CD14-positive monocyte (primary cell): ENCODE results near the gene SHPK. TPM values are rescaled to one million over a fixed set of nuclear protein-coding genes. Genes with fewer than 3 reads are reported as not detected.

Experiments
- DNase-seq, 3 donors: peaks; one replicate each; pipeline ENCODE4 v3.0.0-alpha.2; 2011 to 2022
- H2AFZ ChIP-seq: 2 replicates; pipeline ENCODE4 v1.6.0; 2012; ENCODE audit warnings: mild to moderate bottlenecking, low read depth, low read length, inconsistent platforms; ENCODE audit not compliant: insufficient read depth, poor library complexity, severe bottlenecking
- H3K27ac ChIP-seq, 2 donors: 1 replicate in 1 of 2; 2 replicates in 1 of 2; pipeline ENCODE4 v1.5.1; 2012 to 2013; ENCODE audit warnings: low read length in 2 of 2, control low read depth in 1 of 2, inconsistent platforms in 1 of 2, low read depth in 1 of 2, mild to moderate bottlenecking in 1 of 2
- H3K27me3 ChIP-seq, 2 donors: one replicate each; pipeline versions ENCODE4 v1.6.0 to v1.6.1; 2011 to 2013; ENCODE audit warnings: low read length in 2 of 2; ENCODE audit not compliant: control insufficient read depth in 2 of 2, insufficient read depth in 2 of 2
- H3K36me3 ChIP-seq, 2 donors: replicated peaks in 1 of 2; 1 replicate in 1 of 2; 2 replicates in 1 of 2; pipeline versions ENCODE4 v1.5.1 to v1.6.1; 2012 to 2013; ENCODE audit warnings: low read length in 2 of 2, control low read depth in 1 of 2, inconsistent platforms in 1 of 2, mild to moderate bottlenecking in 1 of 2; ENCODE audit not compliant: insufficient read depth in 2 of 2, control insufficient read depth in 1 of 2
- H3K4me1 ChIP-seq, 2 donors: 1 replicate in 1 of 2; 2 replicates in 1 of 2; pipeline versions ENCODE4 v1.5.1 to v1.6.1; 2012 to 2013; ENCODE audit warnings: low read length in 2 of 2, control low read depth in 1 of 2, inconsistent platforms in 1 of 2, mild to moderate bottlenecking in 1 of 2, moderate library complexity in 1 of 2; ENCODE audit not compliant: insufficient read depth in 2 of 2, control insufficient read depth in 1 of 2
- H3K4me2 ChIP-seq: replicated peaks from 2 replicates; pipeline ENCODE3; 2012; ENCODE audit warnings: low read length, moderate library complexity, mild to moderate bottlenecking; ENCODE audit not compliant: poor library complexity, severe bottlenecking; ENCODE audit errors: extremely low read depth
- H3K4me3 ChIP-seq, 3 experiments: fragments of 200-600 bp in 1 of 3; sonication (generic) in 1 of 3; replicated peaks in 1 of 3; 1 replicate in 2 of 3; 2 replicates in 1 of 3; pipeline ENCODE4 v1.5.1; 2011 to 2013; ENCODE audit warnings: low read length in 3 of 3, mild to moderate bottlenecking in 3 of 3, control low read depth in 2 of 3, low read depth in 2 of 3, inconsistent platforms in 1 of 3, moderate library complexity in 1 of 3
- H3K79me2 ChIP-seq: 2 replicates; pipeline ENCODE4 v1.6.0; 2012; ENCODE audit warnings: mild to moderate bottlenecking, control low read depth, inconsistent platforms, low read length, moderate library complexity; ENCODE audit not compliant: insufficient read depth
- H3K9ac ChIP-seq: 2 replicates; pipeline ENCODE4 v1.6.0; 2017; ENCODE audit warnings: low read length, mild to moderate bottlenecking; ENCODE audit not compliant: insufficient read depth, poor library complexity, severe bottlenecking
- H3K9me3 ChIP-seq, 2 donors: replicated peaks in 1 of 2; 1 replicate in 1 of 2; 2 replicates in 1 of 2; pipeline versions ENCODE4 v1.5.1 to v1.6.1; 2012 to 2013; ENCODE audit warnings: low read length in 2 of 2, control low read depth in 1 of 2; ENCODE audit not compliant: control insufficient read depth in 1 of 2, insufficient read depth in 1 of 2
- H4K20me1 ChIP-seq: 2 replicates; pipeline ENCODE4 v1.6.0; 2012; ENCODE audit warnings: mild to moderate bottlenecking, low read length, control low read depth, moderate library complexity; ENCODE audit not compliant: insufficient read depth
- H3K27ac Mint-ChIP-seq, 7 donors: one replicate each; pipeline ENCODE4 v1.8.0; 2020; ENCODE audit warnings: mild to moderate bottlenecking in 7 of 7, mixed read lengths in 7 of 7, moderate library complexity in 6 of 7, inconsistent platforms in 2 of 7
- H3K27me3 Mint-ChIP-seq, 3 donors: one replicate each; pipeline ENCODE4 v1.8.0; 2021 to 2022; ENCODE audit warnings: low read depth in 3 of 3, mild to moderate bottlenecking in 3 of 3, mixed read lengths in 3 of 3, moderate library complexity in 3 of 3, inconsistent platforms in 1 of 3
- H3K36me3 Mint-ChIP-seq, 2 donors: one replicate each; pipeline ENCODE4 v1.8.0; 2020; ENCODE audit warnings: mixed read lengths in 2 of 2, inconsistent platforms in 1 of 2, mild to moderate bottlenecking in 1 of 2
- H3K4me1 Mint-ChIP-seq: one replicate; pipeline ENCODE4 v1.8.0; 2020; ENCODE audit warnings: mild to moderate bottlenecking, mixed read lengths
- H3K4me3 Mint-ChIP-seq, 2 donors: one replicate each; pipeline ENCODE4 v1.8.0; 2020; ENCODE audit warnings: mild to moderate bottlenecking in 2 of 2, mixed read lengths in 2 of 2, moderate library complexity in 1 of 2
- H3K9me3 Mint-ChIP-seq, 7 donors: one replicate each; pipeline ENCODE4 v1.8.0; 2020 to 2022; ENCODE audit warnings: mixed read lengths in 7 of 7, mild to moderate bottlenecking in 6 of 7, moderate library complexity in 6 of 7, inconsistent platforms in 2 of 7
- CTCF ChIP-seq: fragments of 200-600 bp; IDR thresholded peaks from one replicate; pipeline ENCODE4 v1.8.0; 2022; ENCODE audit warnings: antibody characterized with exemption, mild to moderate bottlenecking
- WGBS: methylation state at CpG from one replicate; pipeline ENCODE4 v1.1.5; 2013; ENCODE audit warnings: missing lambda C conversion rate; ENCODE audit not compliant: insufficient coverage; 5-methylcytosine and 5-hydroxymethylcytosine counted together
- intact Hi-C, 2 donors: fragments of 100-400 bp; cut with micrococcal nuclease; formaldehyde crosslinking; loops; one replicate each; pipeline versions ENCODE4 v1.15.0 to v1.15.1; 2023
- polyA plus RNA-seq, 3 donors: library from polyadenylated mRNA; depleted of rRNA in 1 of 3; unstranded in 2 of 3; stranded (reverse) in 1 of 3; fragments of 300-500 nt in 2 of 3; fragments of >200 nt in 1 of 3; fragmentation: Illumina TruSeq in 2 of 3; gene quantifications; 1 replicate in 2 of 3; 2 replicates in 1 of 3; pipeline ENCODE4 v1.2.3, GENCODE V29; 2012 to 2021

The SHPK gene
- polyA plus RNA-seq, 3 donors, result 4.3 to 4.6 (median 4.6) TPM

DNA sequence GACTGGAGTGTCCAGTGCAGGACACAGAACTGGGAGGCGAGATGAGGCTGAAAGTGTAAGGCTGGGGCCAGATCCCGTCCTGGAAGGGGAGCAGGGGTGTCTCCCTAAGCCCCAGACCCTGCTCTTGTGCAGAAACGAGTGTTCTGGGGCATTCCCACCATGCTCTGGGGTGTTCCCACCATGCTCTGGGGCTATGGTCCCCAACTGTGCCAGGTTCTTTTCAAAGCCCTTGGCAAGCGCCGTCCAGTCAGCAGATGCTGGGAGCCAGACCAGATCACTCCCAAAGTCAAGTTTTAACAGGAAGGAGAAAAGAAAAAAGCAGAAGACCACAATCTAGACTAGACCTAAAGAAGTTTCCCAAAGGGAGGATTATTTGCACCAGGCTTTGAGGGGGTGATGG is 29.8 kb upstream of the SHPK start:
- Histone ChIP-seq H3K79me2 (peaks cover 21% of the 10 kb centered on the region), H3K27ac (no peak overlapping the region), H3K36me3 (peaks cover 14 to 28% of the 10 kb centered on the region in 2 donors), H3K4me1 (peaks cover 16 to 23% of the 10 kb centered on the region in 2 donors), H3K9ac (no peak overlapping the region), H3K9me3 (no peaks in the 10 kb centered on the region), H3K27me3 (no peaks in the 10 kb centered on the region), H3K4me2 (no peak overlapping the region), H2AFZ (no peak overlapping the region), H3K4me3 (no peak overlapping the region), H4K20me1 (peaks cover 20% of the 10 kb centered on the region)
- Mint-ChIP-seq H3K27me3 (peaks cover 0 to 4% (median 0%) of the 10 kb centered on the region in 3 donors), H3K4me1 (peaks cover 18% of the 10 kb centered on the region), H3K27ac (peak overlapping the region in 1 of 7 donors; percentile 57), H3K9me3 (no peaks in the 10 kb centered on the region), H3K4me3 (no peak overlapping the region), H3K36me3 (peaks cover 12 to 29% of the 10 kb centered on the region in 2 donors)
- DNase-seq, result no peak
- intact Hi-C loops, result no loop called here
- 90% methylated on average over 3 of the region's 5 CpGs for WGBS
- no peak for TF ChIP-seq CTCF

GRCh38 chr17:3663102-3664011 is 27.3 kb upstream of the SHPK start:
- H3K9me3 ChIP-seq, result no peaks in the 10 kb centered on the region
- Mint-ChIP-seq H3K4me1 (peaks cover 12% of the 10 kb centered on the region), H3K36me3 (peaks cover 10 to 38% of the 10 kb centered on the region in 2 donors), H3K4me3 (no peak overlapping the region), H3K27ac (no peak overlapping the region), H3K9me3 (no peaks in the 10 kb centered on the region), H3K27me3 (peaks cover 0 to 4% (median 0%) of the 10 kb centered on the region in 3 donors)
- DNase-seq, result no peak
- WGBS, result 93% methylated on average over 32 of the region's 33 CpGs
- no peak overlapping the region for H2AFZ ChIP-seq
- H3K4me1 ChIP-seq, result peaks cover 6 to 11% of the 10 kb centered on the region in 2 donors
- no peak for TF ChIP-seq CTCF
- no peak overlapping the region for H3K9ac ChIP-seq
- no peak overlapping the region for H3K4me3 ChIP-seq
- peaks cover 8% of the 10 kb centered on the region for H4K20me1 ChIP-seq
- no peaks in the 10 kb centered on the region for H3K79me2 ChIP-seq
- intact Hi-C loops, result no loop called here
- no peak overlapping the region for H3K27ac ChIP-seq
- no peaks in the 10 kb centered on the region for H3K27me3 ChIP-seq
- H3K4me2 ChIP-seq, result no peak overlapping the region
- peaks cover 27 to 40% of the 10 kb centered on the region in 2 donors for H3K36me3 ChIP-seq
